ENCODE results near the gene COPG1. TPM values are rescaled to one million over a fixed set of nuclear protein-coding genes. Genes with fewer than 3 reads are reported as not detected.

The COPG1 gene
- total RNA-seq, 2 experiments from 2014 or later, result 110 to 136 TPM

GRCh38 chr3:129320261-129320660, 70.9 kb downstream of the COPG1 start:
- Mint-ChIP-seq H3K9me3 (no peaks in the 10 kb centered on the region), H3K4me3 (no peak overlapping the region), H3K27me3 (no peaks in the 10 kb centered on the region), H3K4me1 (peaks cover 8% of the 10 kb centered on the region), H3K36me3 (ENCODE audit: low read depth) (no peaks in the 10 kb centered on the region), H3K27ac (no peak overlapping the region)
- ChIA-PET POLR2A (no interaction called here), CTCF (no interaction called here)
- DNase-seq, result no peak

DNA sequence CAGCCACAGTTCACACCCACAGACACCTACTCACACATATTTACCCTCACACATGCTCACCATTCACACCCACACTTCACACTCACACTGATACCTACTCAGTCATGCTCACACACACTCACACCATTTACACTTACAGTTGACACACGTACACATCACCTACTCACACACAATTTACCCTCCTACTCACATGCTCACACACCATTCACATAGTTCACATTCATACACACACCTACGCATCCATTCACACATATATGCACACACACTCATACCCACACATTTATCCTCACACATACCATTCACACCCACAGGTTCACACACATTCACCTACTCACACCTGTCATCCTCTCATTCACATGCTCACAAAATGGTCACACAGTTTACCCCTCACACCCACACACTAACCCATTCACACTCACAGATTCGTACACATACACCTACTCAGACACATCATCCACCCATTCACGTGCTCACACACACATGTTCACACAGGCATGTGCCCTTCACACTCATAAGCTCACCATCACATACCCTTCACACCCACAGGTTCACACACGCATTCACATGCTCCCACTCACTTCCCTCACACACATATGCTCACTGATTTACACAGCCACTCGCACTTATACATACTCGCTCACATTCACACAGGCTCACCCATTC, 71.5 kb downstream of the COPG1 start:
- Mint-ChIP-seq H3K27ac (no peak overlapping the region), H3K36me3 (ENCODE audit: low read depth) (no peaks in the 10 kb centered on the region), H3K4me3 (no peak overlapping the region), H3K4me1 (peaks cover 8% of the 10 kb centered on the region), H3K9me3 (no peaks in the 10 kb centered on the region), H3K27me3 (no peaks in the 10 kb centered on the region)
- CTCF ChIA-PET, result interaction anchor here (0.9 kb wide), 1 partner anchor 9 kb away, joined by 3 read pairs; no protein-coding TSS in a partner anchor
- no peak for DNase-seq
- POLR2A ChIA-PET, result no interaction called here

GRCh38 chr3:129321887-129322286, 72.5 kb downstream of the COPG1 start:
- no peaks in the 10 kb centered on the region for H3K36me3 Mint-ChIP-seq (ENCODE audit: low read depth)
- H3K4me1 Mint-ChIP-seq, result peaks cover 8% of the 10 kb centered on the region
- ChIA-PET POLR2A (no interaction called here), CTCF (interaction anchor here (0.6 to 0.9 kb wide), 2 partner anchors 9 to 91 kb away, joined by 3 read pairs; no protein-coding TSS in a partner anchor)
- no peaks in the 10 kb centered on the region for H3K9me3 Mint-ChIP-seq
- H3K27me3 Mint-ChIP-seq, result no peaks in the 10 kb centered on the region
- no peak for DNase-seq
- no peak overlapping the region for H3K27ac Mint-ChIP-seq
- no peak overlapping the region for H3K4me3 Mint-ChIP-seq

GRCh38 chr3:129323651-129324294, 74.4 kb downstream of the COPG1 start:
- Mint-ChIP-seq H3K4me3 (no peak overlapping the region), H3K36me3 (ENCODE audit: low read depth) (no peaks in the 10 kb centered on the region), H3K4me1 (no peaks in the 10 kb centered on the region), H3K9me3 (no peaks in the 10 kb centered on the region), H3K27me3 (no peaks in the 10 kb centered on the region), H3K27ac (no peak overlapping the region)
- no peak for DNase-seq
- CTCF ChIA-PET, result interaction anchor here (0.7 to 1.1 kb wide), 2 partner anchors 13 to 40 kb away, joined by 3 read pairs; no protein-coding TSS in a partner anchor
- POLR2A ChIA-PET, result no interaction called here

DNA sequence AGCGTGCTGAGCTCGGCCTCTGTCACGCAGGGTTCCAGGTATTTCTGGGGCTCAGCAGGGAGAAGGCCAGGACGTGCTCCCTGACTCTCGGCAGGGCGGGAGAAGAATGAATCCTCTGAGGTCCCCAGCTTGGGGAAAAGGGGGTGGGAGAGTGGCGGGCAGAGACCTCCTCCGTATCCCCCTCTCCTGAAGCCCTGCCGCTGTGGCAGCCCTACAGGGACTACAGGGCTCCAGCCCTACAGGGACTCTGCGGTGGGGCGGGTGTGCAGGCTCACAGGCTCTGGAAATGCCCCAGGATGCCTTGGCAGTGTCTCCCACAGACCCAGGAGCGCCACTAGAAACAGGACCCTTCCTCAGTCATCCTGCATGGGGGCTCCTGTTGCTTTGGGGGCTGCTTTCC, 75.4 kb downstream of the COPG1 start:
- no peak for DNase-seq
- no peak overlapping the region for H3K4me3 Mint-ChIP-seq
- no peaks in the 10 kb centered on the region for H3K27me3 Mint-ChIP-seq
- no peak overlapping the region for H3K27ac Mint-ChIP-seq
- H3K9me3 Mint-ChIP-seq, result no peaks in the 10 kb centered on the region
- ChIA-PET CTCF (interaction anchor here (1.1 to 1.6 kb wide), 2 partner anchors 8 to 14 kb away, joined by 3 to 9 read pairs; a partner anchor contains a TSS), POLR2A (no interaction called here)
- no peaks in the 10 kb centered on the region for H3K36me3 Mint-ChIP-seq (ENCODE audit: low read depth)
- H3K4me1 Mint-ChIP-seq, result no peaks in the 10 kb centered on the region

GRCh38 chr3:129325383-129325782, 76.0 kb downstream of the COPG1 start:
- no peak overlapping the region for H3K4me3 Mint-ChIP-seq
- H3K27me3 Mint-ChIP-seq, result no peaks in the 10 kb centered on the region
- ChIA-PET POLR2A (no interaction called here), CTCF (interaction anchor here (1.6 kb wide), 1 partner anchor 9 kb away, joined by 9 read pairs; a partner anchor contains a TSS)
- no peaks in the 10 kb centered on the region for H3K4me1 Mint-ChIP-seq
- DNase-seq, result no peak
- no peaks in the 10 kb centered on the region for H3K9me3 Mint-ChIP-seq
- no peaks in the 10 kb centered on the region for H3K36me3 Mint-ChIP-seq (ENCODE audit: low read depth)
- H3K27ac Mint-ChIP-seq, result no peak overlapping the region

DNA sequence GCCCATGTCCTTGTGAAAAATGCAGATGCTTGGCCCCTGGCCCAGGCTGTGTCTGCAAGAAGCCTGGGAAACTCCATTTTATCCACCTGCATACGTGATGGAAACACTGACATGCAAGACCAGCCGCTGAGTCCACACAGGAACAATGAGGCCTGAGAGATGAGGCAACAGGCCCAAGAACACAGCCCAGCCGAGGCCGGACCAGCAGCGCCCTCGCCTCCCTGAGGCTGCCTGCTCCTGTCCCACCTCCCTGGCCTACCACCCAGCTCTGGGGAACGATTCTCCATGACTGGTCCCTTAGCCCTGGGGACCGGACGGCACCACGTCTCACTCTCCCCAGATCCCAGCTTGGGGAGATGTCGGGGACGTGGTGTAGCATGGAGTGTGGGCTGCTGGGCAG, 76.7 kb downstream of the COPG1 start:
- no peaks in the 10 kb centered on the region for H3K27me3 Mint-ChIP-seq
- no peak overlapping the region for H3K27ac Mint-ChIP-seq
- H3K9me3 Mint-ChIP-seq, result no peaks in the 10 kb centered on the region
- no peaks in the 10 kb centered on the region for H3K36me3 Mint-ChIP-seq (ENCODE audit: low read depth)
- CTCF ChIA-PET, result interaction anchor here (1.0 to 1.6 kb wide), 3 partner anchors 10 to 13 kb away, joined by 3 to 9 read pairs (median 3); a partner anchor contains a TSS
- no peak for DNase-seq
- POLR2A ChIA-PET, result no interaction called here
- no peak overlapping the region for H3K4me3 Mint-ChIP-seq
- H3K4me1 Mint-ChIP-seq, result no peaks in the 10 kb centered on the region

DNA sequence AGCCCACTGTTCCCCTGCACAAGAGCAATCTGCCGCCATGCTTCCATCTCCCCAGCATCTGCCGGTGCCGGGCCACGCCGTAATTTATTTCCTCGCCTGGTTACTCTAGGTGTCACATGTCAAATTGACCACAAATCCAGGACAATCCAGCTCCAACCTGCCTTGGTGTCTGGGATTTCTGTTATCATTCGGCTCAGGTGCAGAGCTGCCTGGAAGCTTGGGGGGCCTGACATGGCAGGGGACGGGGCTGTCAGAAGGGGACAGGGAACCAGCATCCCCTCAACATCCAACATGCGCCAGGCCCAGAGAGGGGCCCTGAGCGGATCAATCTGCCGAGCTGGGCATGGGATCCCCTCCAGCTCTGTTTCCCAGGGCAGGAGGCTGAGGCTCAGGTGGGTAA, 77.2 kb downstream of the COPG1 start:
- no peak overlapping the region for H3K27ac Mint-ChIP-seq
- POLR2A ChIA-PET, result no interaction called here
- no peaks in the 10 kb centered on the region for H3K4me1 Mint-ChIP-seq
- no peaks in the 10 kb centered on the region for H3K36me3 Mint-ChIP-seq (ENCODE audit: low read depth)
- no peaks in the 10 kb centered on the region for H3K27me3 Mint-ChIP-seq
- no peaks in the 10 kb centered on the region for H3K9me3 Mint-ChIP-seq
- H3K4me3 Mint-ChIP-seq, result no peak overlapping the region
- DNase-seq, result no peak
- CTCF ChIA-PET, result interaction anchor here (1.0 to 1.2 kb wide), 3 partner anchors 10 to 13 kb away, joined by 3 to 4 read pairs (median 3); a partner anchor contains a TSS

Small RNA genes within 50 kb of the gene (microRNA-seq; reads per million reads assigned to microRNA genes)
- gene MIR6826 (ENCODE audit: borderline microRNAs expressed, borderline replicate concordance), result 1.3 reads per million

Other genes with a start within 250 kb of the COPG1 start
- gene EFCC1, start 248.3 kb upstream of the COPG1 start, total RNA-seq, result under 1 TPM in 1 of 2 experiments, not detected in 1; 0.07 TPM
- gene GP9, start 188.8 kb upstream of the COPG1 start, total RNA-seq, result not detected
- gene RAB43, start 127.8 kb upstream of the COPG1 start, total RNA-seq, result 10 to 100 TPM; 52.0 to 59.1 TPM
- gene ISY1, start 88.5 kb upstream of the COPG1 start, total RNA-seq, result 10 to 100 TPM; 56.9 to 60.9 TPM
- gene CNBP, start 65.7 kb upstream of the COPG1 start, total RNA-seq, result 100 to 1,000 TPM; 263 to 270 TPM
- gene HMCES, start 29.3 kb downstream of the COPG1 start, total RNA-seq, result 10 to 100 TPM; 45.5 to 51.2 TPM
- under 1 TPM; 0.69 TPM for gene EFCAB12, start 179.0 kb downstream of the COPG1 start, total RNA-seq
- gene MBD4, start 190.3 kb downstream of the COPG1 start, total RNA-seq, result 10 to 100 TPM; 47.9 to 50.6 TPM
- gene IFT122, start 190.6 kb downstream of the COPG1 start, total RNA-seq, result 10 to 100 TPM; 24.9 to 27.2 TPM